WI38 (cell line): ENCODE results near the gene EIF4G3.

Experiments used
- H3K4me3 ChIP-seq: 2 replicates; pipeline ENCODE4 v1.5.1; 2011; ENCODE audit warnings: low read depth, mild to moderate bottlenecking, control low read depth, low read length
- CTCF ChIP-seq: IDR thresholded peaks from 2 replicates; pipeline ENCODE4 v1.5.1; 2012; ENCODE audit warnings: low read depth, mild to moderate bottlenecking, control low read depth, low read length

The EIF4G3 gene

GRCh38 chr1:20948101-20948500, 228.6 kb downstream of the EIF4G3 start:
- no peak for TF ChIP-seq CTCF
- H3K4me3 ChIP-seq = no peak overlapping the region

- no peak for TF ChIP-seq CTCF
- no peak overlapping the region for H3K4me3 ChIP-seq
Observed at GRCh38 chr1:20947409-20947808, 229.3 kb downstream of the EIF4G3 start.

GRCh38 chr1:20936621-20937020, 240.1 kb downstream of the EIF4G3 start:
- no peak overlapping the region for H3K4me3 ChIP-seq
- no peak for TF ChIP-seq CTCF

GRCh38 chr1:20936216-20936615, 240.5 kb downstream of the EIF4G3 start:
- TF ChIP-seq CTCF = no peak
- H3K4me3 ChIP-seq = no peak overlapping the region

GRCh38 chr1:20935717-20936116, 241.0 kb downstream of the EIF4G3 start:
- no peak for TF ChIP-seq CTCF
- H3K4me3 ChIP-seq = no peak overlapping the region

GRCh38 chr1:20932437-20932977, 244.2 kb downstream of the EIF4G3 start:
- TF ChIP-seq CTCF = no peak
- H3K4me3 ChIP-seq = no peak overlapping the region

- TF ChIP-seq CTCF = no peak
- no peak overlapping the region for H3K4me3 ChIP-seq
Observed at GRCh38 chr1:20931930-20932436, 244.7 kb downstream of the EIF4G3 start.
